ENCODE measurements around the gene ADORA3. TPM values are rescaled to one million over a fixed set of nuclear protein-coding genes. Genes with fewer than 3 reads are reported as not detected.

Gene ADORA3
- total RNA-seq, 1 donor from 2014 or later, result not detected

- H3K27me3 ChIP-seq, result no peaks in the 10 kb centered on the region
- Mint-ChIP-seq H3K4me3 (no peak overlapping the region), H3K9me3 (no peaks in the 10 kb centered on the region), H3K27ac (no peak overlapping the region), H3K27me3 (ENCODE audit: insufficient read depth, low read depth) (peaks cover 4% of the 10 kb centered on the region), H3K4me1 (no peaks in the 10 kb centered on the region), H3K36me3 (no peaks in the 10 kb centered on the region)
- H3K4me1 ChIP-seq, result no peaks in the 10 kb centered on the region
- no peaks in the 10 kb centered on the region for H3K9me3 ChIP-seq (ENCODE audit: low read depth)
- TF ChIP-seq CTCF (IDR thresholded peaks at IDR 0.05), result no peak
- TF ChIP-seq EZH2 (IDR thresholded peaks at IDR 0.05), result no peak
- TF ChIP-seq EZH2phosphoT487 (IDR thresholded peaks at IDR 0.05), result no peak
- H3K4me3 ChIP-seq, result no peak overlapping the region
- H3K4me2 ChIP-seq, result no peak overlapping the region
- no peaks in the 10 kb centered on the region for H4K20me1 ChIP-seq (ENCODE audit: low read depth)
- H3K27ac ChIP-seq, result no peak overlapping the region
- no peak overlapping the region for H2AFZ ChIP-seq (replicated peaks)
- no peak overlapping the region for H3K9ac ChIP-seq
- no peaks in the 10 kb centered on the region for H3K79me2 ChIP-seq (ENCODE audit: low read depth)
- no peak for DNase-seq (ENCODE audit: low spot score)
- H3F3A ChIP-seq (ENCODE audit: low read depth), result no peaks in the 10 kb centered on the region
- H3K36me3 ChIP-seq, result no peaks in the 10 kb centered on the region
Measured at GRCh38 chr1:111515291-111516004, 12.0 kb upstream of the ADORA3 start.

GRCh38 chr1:111513410-111514020 lies 10.1 kb upstream of the ADORA3 start:
- Histone ChIP-seq H3F3A (ENCODE audit: low read depth) (no peaks in the 10 kb centered on the region), H4K20me1 (ENCODE audit: low read depth) (no peaks in the 10 kb centered on the region), H3K79me2 (ENCODE audit: low read depth) (no peaks in the 10 kb centered on the region), H3K9me3 (ENCODE audit: low read depth) (no peaks in the 10 kb centered on the region), H3K4me2 (no peak overlapping the region), H3K9ac (no peak overlapping the region), H2AFZ (replicated peaks) (no peak overlapping the region), H3K27me3 (no peaks in the 10 kb centered on the region), H3K4me3 (no peak overlapping the region), H3K36me3 (no peaks in the 10 kb centered on the region), H3K4me1 (no peaks in the 10 kb centered on the region), H3K27ac (no peak overlapping the region)
- Mint-ChIP-seq H3K27me3 (ENCODE audit: insufficient read depth, low read depth) (peaks cover 4% of the 10 kb centered on the region), H3K36me3 (no peaks in the 10 kb centered on the region), H3K27ac (no peak overlapping the region), H3K4me1 (peaks cover 4% of the 10 kb centered on the region), H3K9me3 (no peaks in the 10 kb centered on the region), H3K4me3 (no peak overlapping the region)
- TF ChIP-seq EZH2 (IDR thresholded peaks at IDR 0.05), result no peak
- no peak for DNase-seq (ENCODE audit: low spot score)

GRCh38 chr1:111512931-111513330 lies 9.5 kb upstream of the ADORA3 start:
- Histone ChIP-seq H3K9me3 (ENCODE audit: low read depth) (no peaks in the 10 kb centered on the region), H3K27me3 (no peaks in the 10 kb centered on the region), H3K27ac (no peak overlapping the region), H3K9ac (no peak overlapping the region), H3K36me3 (no peaks in the 10 kb centered on the region), H2AFZ (replicated peaks) (no peak overlapping the region), H3K4me3 (no peak overlapping the region), H3K4me2 (no peak overlapping the region), H3K4me1 (no peaks in the 10 kb centered on the region), H3K79me2 (ENCODE audit: low read depth) (no peaks in the 10 kb centered on the region), H3F3A (ENCODE audit: low read depth) (peaks cover 2% of the 10 kb centered on the region), H4K20me1 (ENCODE audit: low read depth) (no peaks in the 10 kb centered on the region)
- H3K4me3 Mint-ChIP-seq, result no peak overlapping the region
- H3K4me1 Mint-ChIP-seq, result peaks cover 9% of the 10 kb centered on the region
- H3K36me3 Mint-ChIP-seq, result no peaks in the 10 kb centered on the region
- no peak for DNase-seq (ENCODE audit: low spot score)
- peaks cover 4% of the 10 kb centered on the region for H3K27me3 Mint-ChIP-seq (ENCODE audit: insufficient read depth, low read depth)
- H3K27ac Mint-ChIP-seq, result no peak overlapping the region
- TF ChIP-seq CTCF (IDR thresholded peaks at IDR 0.05), result no peak
- no peak for TF ChIP-seq EZH2phosphoT487 (IDR thresholded peaks at IDR 0.05)
- H3K9me3 Mint-ChIP-seq, result no peaks in the 10 kb centered on the region
